Osteoblast (primary cell): ENCODE measurements around the gene STRBP. TPM values are rescaled to one million over a fixed set of nuclear protein-coding genes. Genes with fewer than 3 reads are reported as not detected.

ENCODE experiments used
- DNase-seq: peaks from one replicate; pipeline ENCODE4 v3.0.0; 2011; ENCODE audit warnings: low spot score, mixed read lengths; ENCODE audit not compliant: insufficient read length; ENCODE audit errors: missing footprints
- H2AFZ ChIP-seq: 2 replicates; pipeline ENCODE4 v1.6.0; 2011; ENCODE audit warnings: mild to moderate bottlenecking, low read length
- H3K27ac ChIP-seq: 2 replicates; pipeline ENCODE4 v1.5.1; 2011; ENCODE audit warnings: mild to moderate bottlenecking, low read depth, low read length, moderate library complexity
- H3K27me3 ChIP-seq: 2 replicates; pipeline ENCODE4 v1.6.0; 2012; ENCODE audit warnings: mild to moderate bottlenecking, control low read depth, inconsistent platforms, low read length, moderate library complexity; ENCODE audit not compliant: insufficient read depth
- H3K36me3 ChIP-seq: 2 replicates; pipeline ENCODE4 v1.5.1; 2011; ENCODE audit warnings: mild to moderate bottlenecking, low read length, control low read depth, moderate library complexity; ENCODE audit not compliant: insufficient read depth
- H3K4me1 ChIP-seq: 2 replicates; pipeline ENCODE4 v1.5.1; 2011; ENCODE audit warnings: mild to moderate bottlenecking, low read length, control low read depth, moderate library complexity; ENCODE audit not compliant: insufficient read depth
- H3K4me2 ChIP-seq: 2 replicates; pipeline ENCODE4 v1.6.0; 2011; ENCODE audit warnings: mild to moderate bottlenecking, low read length; ENCODE audit not compliant: insufficient read depth
- H3K4me3 ChIP-seq: fragments of 200-600 bp; sonication (generic); 3 replicates; pipeline ENCODE4 v1.5.1; 2012; ENCODE audit warnings: mild to moderate bottlenecking, low read length, inconsistent platforms; ENCODE audit not compliant: insufficient read depth
- H3K79me2 ChIP-seq: 2 replicates; pipeline ENCODE4 v1.6.0; 2012; ENCODE audit warnings: mild to moderate bottlenecking, low read length, control low read depth, inconsistent platforms; ENCODE audit not compliant: insufficient read depth
- H3K9me3 ChIP-seq: 2 replicates; pipeline ENCODE4 v1.5.1; 2011; ENCODE audit warnings: low read depth, low read length, control low read depth
- H4K20me1 ChIP-seq: 2 replicates; pipeline ENCODE4 v1.6.0; 2012; ENCODE audit warnings: mild to moderate bottlenecking, low read length, control low read depth; ENCODE audit not compliant: insufficient read depth
- CTCF ChIP-seq: IDR thresholded peaks from 2 replicates; pipeline ENCODE4 v1.5.1; 2011; ENCODE audit warnings: mild to moderate bottlenecking, low read depth, low read length, moderate library complexity; ENCODE audit errors: extremely low read depth
- total RNA-seq: library from RNA; depleted of rRNA; stranded (reverse); fragments of >200 nt; gene quantifications from 2 replicates; pipeline ENCODE4 v1.2.3, GENCODE V29; 2012

Gene STRBP
- total RNA-seq, 1 donor, result 2.9 TPM

GRCh38 chr9:123267481-123268198 is 746 bp downstream of the STRBP start:
- H3K9me3 ChIP-seq, result no peaks in the 10 kb centered on the region
- no peaks in the 10 kb centered on the region for H3K36me3 ChIP-seq
- no peak overlapping the region for H3K27ac ChIP-seq
- H3K4me1 ChIP-seq, result no peaks in the 10 kb centered on the region
- peak overlapping the region; percentile 83 for H3K4me3 ChIP-seq
- H3K27me3 ChIP-seq, result peaks cover 29% of the 10 kb centered on the region
- no peaks in the 10 kb centered on the region for H3K79me2 ChIP-seq
- no peaks in the 10 kb centered on the region for H4K20me1 ChIP-seq
- peak overlapping the region; percentile 80 for H3K4me2 ChIP-seq
- TF ChIP-seq CTCF, result no peak
- H2AFZ ChIP-seq, result peak overlapping the region; percentile 10
- DNase-seq, result peak; percentile 59

GRCh38 chr9:123266655-123267399 is 1.6 kb downstream of the STRBP start:
- H3K4me2 ChIP-seq, result no peak overlapping the region
- H3K9me3 ChIP-seq, result no peaks in the 10 kb centered on the region
- H3K4me3 ChIP-seq, result no peak overlapping the region
- no peaks in the 10 kb centered on the region for H3K4me1 ChIP-seq
- peak; percentile 75 for DNase-seq
- peaks cover 32% of the 10 kb centered on the region for H3K27me3 ChIP-seq
- no peaks in the 10 kb centered on the region for H3K79me2 ChIP-seq
- no peak overlapping the region for H2AFZ ChIP-seq
- no peaks in the 10 kb centered on the region for H4K20me1 ChIP-seq
- TF ChIP-seq CTCF, result no peak
- H3K36me3 ChIP-seq, result no peaks in the 10 kb centered on the region
- H3K27ac ChIP-seq, result no peak overlapping the region

- no peak overlapping the region for H3K4me3 ChIP-seq
- H3K79me2 ChIP-seq, result no peaks in the 10 kb centered on the region
- peaks cover 41% of the 10 kb centered on the region for H3K27me3 ChIP-seq
- no peaks in the 10 kb centered on the region for H4K20me1 ChIP-seq
- DNase-seq, result peak; percentile 80
- H3K4me1 ChIP-seq, result no peaks in the 10 kb centered on the region
- H3K27ac ChIP-seq, result no peak overlapping the region
- H2AFZ ChIP-seq, result no peak overlapping the region
- TF ChIP-seq CTCF, result no peak
- no peaks in the 10 kb centered on the region for H3K9me3 ChIP-seq
- no peaks in the 10 kb centered on the region for H3K36me3 ChIP-seq
- H3K4me2 ChIP-seq, result no peak overlapping the region
Measured at GRCh38 chr9:123265833-123266232, 2.6 kb downstream of the STRBP start.

GRCh38 chr9:123263227-123263626 is 5.2 kb downstream of the STRBP start:
- DNase-seq, result no peak
- no peak overlapping the region for H2AFZ ChIP-seq
- no peaks in the 10 kb centered on the region for H3K36me3 ChIP-seq
- H3K27ac ChIP-seq, result no peak overlapping the region
- no peak overlapping the region for H3K4me3 ChIP-seq
- peaks cover 47% of the 10 kb centered on the region for H3K27me3 ChIP-seq
- no peak for TF ChIP-seq CTCF
- no peaks in the 10 kb centered on the region for H3K4me1 ChIP-seq
- no peaks in the 10 kb centered on the region for H3K9me3 ChIP-seq
- no peak overlapping the region for H3K4me2 ChIP-seq
- H4K20me1 ChIP-seq, result no peaks in the 10 kb centered on the region
- H3K79me2 ChIP-seq, result no peaks in the 10 kb centered on the region
